Measurements from ENCODE around the gene UFD1. TPM values are rescaled to one million over a fixed set of nuclear protein-coding genes. Genes with fewer than 3 reads are reported as not detected.
A peak's percentile ranks its signal among the peaks of the same experiment; 100 is the strongest.

Gene UFD1
- total RNA-seq, 4 donors from 2014 or later: 26.9 to 38.1 (median 30.1) TPM

GRCh38 chr22:19525666-19526065 lies 46.7 kb upstream of the UFD1 start:
- no peak overlapping the region for H3K4me3 ChIP-seq
- TF ChIP-seq CTCF (IDR thresholded peaks at IDR 0.05) (no peak), EP300 (IDR thresholded peaks at IDR 0.05) (no peak), POLR2A (IDR thresholded peaks at IDR 0.05) (no peak)
- H3K27ac ChIP-seq: no peak overlapping the region
- peaks cover 0 to 22% (median 0%) of the 10 kb centered on the region in 4 donors for H3K4me1 ChIP-seq
- no peaks in the 10 kb centered on the region for H3K9me3 ChIP-seq
- 80 to 92% methylated on average over 3 of the region's 3 CpGs for WGBS, 2 donors
- DNase-seq (ENCODE audit: low spot score in 2 of 2): no peak
- H3K36me3 ChIP-seq: no peaks in the 10 kb centered on the region
- H3K27me3 ChIP-seq: peaks cover 0 to 50% of the 10 kb centered on the region in 2 donors

GRCh38 chr22:19525116-19525660 lies 46.2 kb upstream of the UFD1 start:
- no peaks in the 10 kb centered on the region for H3K36me3 ChIP-seq
- TF ChIP-seq POLR2A (IDR thresholded peaks at IDR 0.05): no peak
- no peak for TF ChIP-seq EP300 (IDR thresholded peaks at IDR 0.05)
- no peak for TF ChIP-seq CTCF (IDR thresholded peaks at IDR 0.05)
- H3K9me3 ChIP-seq: no peaks in the 10 kb centered on the region
- WGBS, 2 donors: 72 to 87% methylated on average over 14 to 15 of the region's 15 CpGs
- H3K27me3 ChIP-seq: peaks cover 0 to 50% of the 10 kb centered on the region in 2 donors
- peak overlapping the region in 2 of 4 donors; percentile 9 to 43 for H3K4me3 ChIP-seq
- H3K4me1 ChIP-seq: peaks cover 0 to 22% (median 0%) of the 10 kb centered on the region in 4 donors
- no peak for DNase-seq (ENCODE audit: low spot score in 2 of 2)
- peak overlapping the region in 1 of 4 donors; percentile 72 for H3K27ac ChIP-seq

GRCh38 chr22:19524170-19525115 lies 45.5 kb upstream of the UFD1 start, which contains the start of gene CLDN5:
Gene CLDN5 (minus strand): TSS chr22:19524410. CDS start chr22:19524255, 155 bp downstream.
- WGBS, 2 donors: 4 to 11% methylated on average over 22 to 25 of the region's 69 CpGs
- peak within 1 kb of the TSS in 2 of 4 donors; percentile 22 to 72 for H3K27ac ChIP-seq

GRCh38 chr22:19523240-19524169 lies 44.5 kb upstream of the UFD1 start:
- Histone ChIP-seq H3K27ac (peak overlapping the region in 2 of 4 donors; percentile 22 to 57), H3K36me3 (no peaks in the 10 kb centered on the region), H3K4me1 (peaks cover 0 to 22% (median 0%) of the 10 kb centered on the region in 4 donors), H3K27me3 (peaks cover 0 to 50% of the 10 kb centered on the region in 2 donors), H3K9me3 (no peaks in the 10 kb centered on the region), H3K4me3 (peak overlapping the region in 3 of 4 donors; percentile 17 to 43 (median 17))
- DNase-seq (ENCODE audit: low spot score in 2 of 2): no peak
- TF ChIP-seq POLR2A (IDR thresholded peaks at IDR 0.05) (no peak), CTCF (IDR thresholded peaks at IDR 0.05) (no peak), EP300 (IDR thresholded peaks at IDR 0.05) (no peak)
- WGBS, 2 donors: 1 to 3% methylated on average over 35 to 75 of the region's 99 CpGs

More at GRCh38 chr22:19524170-19525115, 45.5 kb upstream of the UFD1 start, which contains the start of gene CLDN5:
- Histone ChIP-seq H3K4me3 (peak within 1 kb of the TSS in 3 of 4 donors; percentile 17 to 43 (median 17)), H3K9me3 (no peaks in the 10 kb centered on the region), H3K4me1 (peaks cover 0 to 22% (median 0%) of the 10 kb centered on the region in 4 donors), H3K27me3 (peaks cover 0 to 50% of the 10 kb centered on the region in 2 donors), H3K36me3 (no peaks in the 10 kb centered on the region)
- DNase-seq (ENCODE audit: low spot score in 2 of 2): no peak
- peak in 1 of 2 donors; percentile 34 for TF ChIP-seq POLR2A (IDR thresholded peaks at IDR 0.05)
- TF ChIP-seq EP300 (IDR thresholded peaks at IDR 0.05): peak in 1 of 2 donors; percentile 23
- TF ChIP-seq CTCF (IDR thresholded peaks at IDR 0.05): no peak

Measured in tibial nerve (tissue), 4 donors.